HG03442 (cell line): ENCODE measurements around the gene FOXL2NB.

ENCODE experiments used
- ATAC-seq: cut with Tn5 transposase; IDR thresholded peaks from one replicate; pipeline ENCODE4 v1.9.1; 2021; ENCODE audit warnings: mild to moderate bottlenecking, moderate library complexity; ENCODE audit not compliant: unreplicated experiment

The FOXL2NB gene

GRCh38 chr3:138944929-138945708, 1.9 kb upstream of the FOXL2NB start:
- no peak for ATAC-seq

GRCh38 chr3:138945709-138946662, 1.0 kb upstream of the FOXL2NB start:
- ATAC-seq: no peak

- ATAC-seq: no peak
Measured at GRCh38 chr3:138947495-138948121, 591 bp downstream of the FOXL2NB start.

GRCh38 chr3:138948371-138949001, 1.5 kb downstream of the FOXL2NB start:
- ATAC-seq: no peak

GRCh38 chr3:138949002-138949418, 2.0 kb downstream of the FOXL2NB start:
- ATAC-seq: no peak

- ATAC-seq: no peak
Measured at GRCh38 chr3:138949445-138950005, 2.5 kb downstream of the FOXL2NB start.

- no peak for ATAC-seq
Measured at GRCh38 chr3:138950006-138950644, 3.1 kb downstream of the FOXL2NB start.

- no peak for ATAC-seq
Measured at GRCh38 chr3:138950701-138951100, 3.7 kb downstream of the FOXL2NB start.

- no peak for ATAC-seq
Measured at GRCh38 chr3:138960417-138960852, 13.4 kb downstream of the FOXL2NB start.

GRCh38 chr3:138962854-138963560, 16.0 kb downstream of the FOXL2NB start:
- no peak for ATAC-seq

GRCh38 chr3:138964264-138964663, 17.2 kb downstream of the FOXL2NB start:
- ATAC-seq: no peak

GRCh38 chr3:138964923-138965322, 17.9 kb downstream of the FOXL2NB start:
- ATAC-seq: no peak

GRCh38 chr3:138971766-138972320, 24.8 kb downstream of the FOXL2NB start:
- no peak for ATAC-seq

- no peak for ATAC-seq
Measured at GRCh38 chr3:138972941-138973340, 25.9 kb downstream of the FOXL2NB start.

- no peak for ATAC-seq
Measured at GRCh38 chr3:138974462-138974861, 27.4 kb downstream of the FOXL2NB start.

- ATAC-seq: no peak
Measured at GRCh38 chr3:138975351-138975750, 28.3 kb downstream of the FOXL2NB start.

GRCh38 chr3:138976047-138976446, 29.0 kb downstream of the FOXL2NB start:
- no peak for ATAC-seq

GRCh38 chr3:138984816-138985215, 37.8 kb downstream of the FOXL2NB start:
- ATAC-seq: no peak

GRCh38 chr3:138985932-138986331, 38.9 kb downstream of the FOXL2NB start:
- no peak for ATAC-seq
